Activated naive CD4-positive, alpha-beta T cell treated with anti-CD3 and anti-CD28 coated beads for 36 hours (primary cell): ENCODE measurements around the gene GRP. TPM values are rescaled to one million over a fixed set of nuclear protein-coding genes. Genes with fewer than 3 reads are reported as not detected.

Experiments used
- CTCF ChIA-PET: fragments of 350-600 bp; sonication (Branson Sonifier 250); formaldehyde crosslinking; loops from one replicate; lab custom pipeline; 2021; ENCODE audit warnings: antibody characterized with exemption; lab: Charles Lee
- DNase-seq: peaks from one replicate; pipeline ENCODE4 v3.0.0-alpha.2; 2020
- H3K27ac Mint-ChIP-seq: one replicate; pipeline ENCODE4 v1.8.0; 2021; ENCODE audit warnings: mild to moderate bottlenecking, mixed read lengths
- H3K27me3 Mint-ChIP-seq: one replicate; pipeline ENCODE4 v1.8.0; 2021; ENCODE audit warnings: low read depth, mixed read lengths
- H3K36me3 Mint-ChIP-seq: one replicate; pipeline ENCODE4 v1.8.0; 2021; ENCODE audit warnings: low read depth, mixed read lengths
- H3K4me1 Mint-ChIP-seq: one replicate; pipeline ENCODE4 v1.8.0; 2021; ENCODE audit warnings: low read depth, mixed read lengths
- H3K4me3 Mint-ChIP-seq: one replicate; pipeline ENCODE4 v1.8.0; 2021; ENCODE audit warnings: mild to moderate bottlenecking, moderate library complexity, mixed read lengths
- H3K9me3 Mint-ChIP-seq: one replicate; pipeline ENCODE4 v1.8.0; 2021; ENCODE audit warnings: mixed read lengths
- intact Hi-C: fragments of 100-400 bp; cut with micrococcal nuclease; formaldehyde crosslinking; loops from one replicate; pipeline ENCODE4 v1.15.1; 2023
- total RNA-seq, 2 experiments: library from RNA; stranded (reverse); gene quantifications; one replicate each; pipeline ENCODE4 v1.2.3, GENCODE V29; 2021

Gene GRP
- total RNA-seq, 2 experiments from 2014 or later: not detected

DNA sequence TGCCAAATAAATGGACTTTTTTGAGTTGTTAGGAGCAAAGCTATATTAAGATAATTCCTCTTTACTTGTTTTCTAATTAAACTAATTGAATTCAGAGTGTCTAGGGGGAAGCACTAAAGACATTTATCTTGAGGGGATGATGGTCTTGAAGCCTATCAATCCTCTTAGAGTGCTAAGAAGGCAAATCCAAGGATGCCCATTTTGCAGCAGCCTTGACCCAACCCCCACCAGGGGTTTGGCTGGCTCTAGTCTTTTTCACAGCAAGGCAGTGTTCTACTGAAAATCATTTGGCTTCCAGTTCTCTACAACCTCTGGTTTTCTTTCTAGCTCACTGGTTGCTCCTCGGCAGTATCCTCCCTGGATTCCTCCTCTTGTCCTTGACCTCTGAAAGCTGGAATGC, 59.8 kb downstream of the GRP start:
- CTCF ChIA-PET: interaction anchor here (0.6 to 1.6 kb wide), 2 partner anchors 12 to 48 kb away, joined by 3 to 6 read pairs; no protein-coding TSS in a partner anchor
- Mint-ChIP-seq H3K36me3 (no peaks in the 10 kb centered on the region), H3K27me3 (peaks cover 51% of the 10 kb centered on the region), H3K27ac (no peak overlapping the region), H3K4me3 (no peak overlapping the region), H3K4me1 (no peaks in the 10 kb centered on the region), H3K9me3 (no peaks in the 10 kb centered on the region)
- DNase-seq: no peak
- intact Hi-C loops: loop anchor here (10.0 kb wide), 1 partner anchor 415 kb away; the partner anchor contains the start of gene CCBE1

Other genes starting within 250 kb of the GRP start
- gene SEC11C, start 80.3 kb upstream of the GRP start, total RNA-seq: 10 to 100 TPM; 45.0 to 46.7 TPM
- gene RAX, start 53.3 kb downstream of the GRP start, total RNA-seq: not detected
- not detected for gene CPLX4, start 98.5 kb downstream of the GRP start, total RNA-seq
- gene LMAN1, start 139.1 kb downstream of the GRP start, total RNA-seq: 100 to 1,000 TPM; 146 to 151 TPM